Measurements from ENCODE around the gene ETV3.
A peak's percentile ranks its signal among the peaks of the same experiment; 100 is the strongest.
"Not testable (repeated sequence)": the region's sequence is repeated elsewhere in the genome, so short reads cannot be mapped to it uniquely, and the experiment has no call there.

Gene ETV3

GRCh38 chr1:157138220-157139051 lies at the start of gene ETV3:
Gene ETV3, minus strand, starts transcription at chr1:157138395. Its CDS starts 2,043 bp downstream, at chr1:157136352.
- Mint-ChIP-seq H3K36me3 (ENCODE audit: low read depth) (peaks cover 44% of the 10 kb centered on the region), H3K27me3 (no peaks in the 10 kb centered on the region), H3K27ac (peak within 1 kb of the TSS; percentile 93), H3K4me3 (peak within 1 kb of the TSS; percentile 99), H3K4me1 (ENCODE audit: low read depth) (peaks cover 76% of the 10 kb centered on the region), H3K9me3 (no peaks in the 10 kb centered on the region)

DNA sequence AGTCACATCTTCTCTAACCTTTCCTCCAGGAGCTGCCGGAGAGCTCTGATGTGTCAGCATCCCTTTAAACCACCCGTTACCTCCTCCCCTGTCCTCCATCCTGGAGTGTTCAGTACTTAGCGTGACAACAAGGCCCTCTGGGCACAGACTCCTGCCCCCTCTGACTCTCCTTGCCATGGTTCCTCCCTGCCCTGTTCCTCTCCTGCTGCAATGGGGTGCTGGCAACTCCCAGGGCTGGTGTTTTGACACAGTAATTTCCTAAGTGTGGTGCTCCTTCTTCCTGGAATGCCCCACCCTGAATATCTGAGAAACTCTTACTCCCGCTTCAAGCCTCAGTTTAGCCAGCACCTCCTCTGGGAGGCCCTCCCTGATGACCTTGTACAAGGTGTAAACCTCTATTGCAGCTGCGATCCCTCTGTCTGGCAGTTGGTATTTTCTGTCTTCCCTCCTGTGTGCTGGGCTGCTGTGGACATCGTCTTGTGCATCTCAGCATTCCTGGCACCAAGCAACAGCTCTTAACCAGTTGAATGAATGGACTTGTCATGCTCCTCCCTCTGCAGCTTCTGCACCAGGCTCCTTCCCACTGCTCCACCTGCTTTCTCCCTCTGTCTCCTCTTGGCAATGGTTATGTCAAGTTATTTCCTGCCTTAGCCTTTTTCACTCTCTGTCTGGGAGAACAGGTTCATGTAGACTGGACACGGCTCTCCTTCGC lies 48.2 kb upstream of the ETV3 start:
- H3K36me3 Mint-ChIP-seq (ENCODE audit: low read depth) = no peaks in the 10 kb centered on the region
- H3K9me3 Mint-ChIP-seq = no peaks in the 10 kb centered on the region

DNA sequence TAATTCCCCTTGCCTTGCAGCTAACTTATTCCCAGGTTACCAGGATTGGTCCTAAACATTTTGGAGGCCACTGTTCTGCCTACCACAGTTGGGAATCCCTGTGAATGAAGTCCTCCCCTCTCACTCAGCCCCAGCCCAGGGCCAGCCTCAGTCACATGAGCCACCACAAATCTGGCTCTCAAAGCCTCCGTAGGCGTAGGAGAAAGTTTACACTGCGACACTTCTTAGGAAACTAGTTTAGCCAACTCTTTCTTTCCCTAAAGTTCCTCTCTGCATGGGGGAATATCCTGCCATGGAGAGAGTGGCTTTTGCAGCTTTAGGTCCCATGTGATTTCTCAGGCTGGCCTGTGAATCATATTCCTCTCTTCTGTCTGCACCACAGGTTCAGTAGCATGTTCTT lies 45.7 kb upstream of the ETV3 start:
- no peaks in the 10 kb centered on the region for H3K36me3 Mint-ChIP-seq (ENCODE audit: low read depth)
- H3K9me3 Mint-ChIP-seq = no peaks in the 10 kb centered on the region
- H3K4me1 Mint-ChIP-seq (ENCODE audit: low read depth) = no peaks in the 10 kb centered on the region
- H3K27ac Mint-ChIP-seq = no peak overlapping the region
- H3K4me3 Mint-ChIP-seq = no peak overlapping the region
- H3K27me3 Mint-ChIP-seq = peaks cover 20% of the 10 kb centered on the region

More for the DNA sequence above, 48.2 kb upstream of the ETV3 start:
- no peak overlapping the region for H3K4me3 Mint-ChIP-seq
- H3K4me1 Mint-ChIP-seq (ENCODE audit: low read depth) = no peaks in the 10 kb centered on the region
- H3K27ac Mint-ChIP-seq = no peak overlapping the region
- H3K27me3 Mint-ChIP-seq = peaks cover 14% of the 10 kb centered on the region

DNA sequence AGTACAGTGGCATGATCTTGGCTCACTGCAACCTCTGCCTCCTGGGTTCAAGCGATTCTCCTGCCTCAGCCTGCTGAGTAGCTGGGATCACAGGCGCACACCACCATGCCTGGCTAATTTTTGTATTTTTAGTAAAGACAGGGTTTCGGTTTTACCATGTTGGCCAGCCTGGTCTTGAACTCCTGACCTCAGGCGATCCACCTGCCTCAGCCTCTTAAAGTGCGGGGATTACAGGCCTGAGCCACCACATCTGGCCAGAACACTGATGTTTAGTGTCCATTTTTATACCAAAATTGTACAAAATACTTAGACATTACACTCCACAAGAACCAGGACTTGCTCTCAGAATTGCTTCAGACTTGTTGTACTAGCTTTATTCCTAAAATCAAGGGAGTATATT lies 44.2 kb upstream of the ETV3 start:
- H3K4me1 Mint-ChIP-seq (ENCODE audit: low read depth); H3K27ac Mint-ChIP-seq; H3K9me3 Mint-ChIP-seq: not testable (repeated sequence)

GRCh38 chr1:157181790-157182189 lies 43.6 kb upstream of the ETV3 start:
- Mint-ChIP-seq H3K27ac (no peak overlapping the region), H3K9me3 (no peaks in the 10 kb centered on the region), H3K36me3 (ENCODE audit: low read depth) (no peaks in the 10 kb centered on the region), H3K4me1 (ENCODE audit: low read depth) (no peaks in the 10 kb centered on the region), H3K27me3 (peaks cover 17% of the 10 kb centered on the region), H3K4me3 (no peak overlapping the region)

More for the DNA sequence above, 44.2 kb upstream of the ETV3 start:
- H3K27me3 Mint-ChIP-seq = peaks cover 20% of the 10 kb centered on the region
- not testable (repeated sequence) for H3K4me3 Mint-ChIP-seq; H3K36me3 Mint-ChIP-seq (ENCODE audit: low read depth)

GRCh38 chr1:157181258-157181657 lies 43.1 kb upstream of the ETV3 start:
- H3K27ac Mint-ChIP-seq = no peak overlapping the region
- H3K36me3 Mint-ChIP-seq (ENCODE audit: low read depth) = no peaks in the 10 kb centered on the region
- H3K4me3 Mint-ChIP-seq = no peak overlapping the region
- H3K4me1 Mint-ChIP-seq (ENCODE audit: low read depth) = no peaks in the 10 kb centered on the region
- no peaks in the 10 kb centered on the region for H3K9me3 Mint-ChIP-seq
- peaks cover 12% of the 10 kb centered on the region for H3K27me3 Mint-ChIP-seq

GRCh38 chr1:157178490-157178889 lies 40.3 kb upstream of the ETV3 start:
- Mint-ChIP-seq H3K27me3 (peaks cover 11% of the 10 kb centered on the region), H3K36me3 (ENCODE audit: low read depth) (no peaks in the 10 kb centered on the region), H3K4me1 (ENCODE audit: low read depth) (no peaks in the 10 kb centered on the region), H3K9me3 (no peaks in the 10 kb centered on the region), H3K27ac (no peak overlapping the region), H3K4me3 (no peak overlapping the region)

GRCh38 chr1:157177733-157178394 lies 39.7 kb upstream of the ETV3 start:
- no peaks in the 10 kb centered on the region for H3K4me1 Mint-ChIP-seq (ENCODE audit: low read depth)
- H3K36me3 Mint-ChIP-seq (ENCODE audit: low read depth) = no peaks in the 10 kb centered on the region
- no peaks in the 10 kb centered on the region for H3K9me3 Mint-ChIP-seq
- H3K27ac Mint-ChIP-seq = no peak overlapping the region
- peaks cover 12% of the 10 kb centered on the region for H3K27me3 Mint-ChIP-seq
- no peak overlapping the region for H3K4me3 Mint-ChIP-seq

DNA sequence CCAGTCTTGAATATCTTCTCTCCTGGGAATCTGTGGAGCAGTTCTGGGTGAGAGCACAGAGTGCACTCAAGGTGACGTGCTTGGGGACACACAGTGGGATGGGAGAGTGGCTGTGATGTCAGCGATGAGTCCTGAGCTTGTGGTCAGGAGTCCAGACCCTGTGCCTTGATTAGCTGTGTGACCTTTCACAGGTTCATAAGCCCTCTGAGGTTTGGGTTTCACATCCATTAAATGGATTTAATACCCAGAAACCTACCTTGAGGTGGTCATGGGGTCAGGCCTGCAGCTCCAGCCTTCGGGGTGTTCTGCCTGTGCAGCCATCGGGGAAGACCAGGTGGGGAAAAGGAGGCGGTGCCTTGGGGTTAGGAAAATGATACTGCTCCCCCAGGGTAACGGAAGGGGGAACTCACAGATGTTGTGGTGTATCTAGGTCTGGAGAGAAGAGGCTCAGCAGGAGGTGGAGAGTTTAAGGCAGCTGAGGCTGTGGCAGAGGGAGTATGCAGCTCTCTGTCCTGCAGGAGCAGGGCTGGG lies 38.5 kb upstream of the ETV3 start:
- H3K36me3 Mint-ChIP-seq (ENCODE audit: low read depth) = no peaks in the 10 kb centered on the region
- no peaks in the 10 kb centered on the region for H3K4me1 Mint-ChIP-seq (ENCODE audit: low read depth)
- peaks cover 13% of the 10 kb centered on the region for H3K27me3 Mint-ChIP-seq
- no peak overlapping the region for H3K27ac Mint-ChIP-seq
- no peaks in the 10 kb centered on the region for H3K9me3 Mint-ChIP-seq
- H3K4me3 Mint-ChIP-seq = no peak overlapping the region

GRCh38 chr1:157176016-157176415 lies 37.8 kb upstream of the ETV3 start:
- no peak overlapping the region for H3K27ac Mint-ChIP-seq

GRCh38 chr1:157173900-157174410 lies 35.8 kb upstream of the ETV3 start:
- Mint-ChIP-seq H3K36me3 (ENCODE audit: low read depth) (no peaks in the 10 kb centered on the region), H3K9me3 (no peaks in the 10 kb centered on the region), H3K4me3 (no peak overlapping the region), H3K4me1 (ENCODE audit: low read depth) (no peaks in the 10 kb centered on the region), H3K27me3 (peaks cover 15% of the 10 kb centered on the region), H3K27ac (no peak overlapping the region)

More at GRCh38 chr1:157176016-157176415, 37.8 kb upstream of the ETV3 start:
- H3K27me3 Mint-ChIP-seq = peaks cover 16% of the 10 kb centered on the region
- no peaks in the 10 kb centered on the region for H3K9me3 Mint-ChIP-seq
- H3K4me1 Mint-ChIP-seq (ENCODE audit: low read depth) = no peaks in the 10 kb centered on the region
- H3K4me3 Mint-ChIP-seq = no peak overlapping the region
- no peaks in the 10 kb centered on the region for H3K36me3 Mint-ChIP-seq (ENCODE audit: low read depth)

DNA sequence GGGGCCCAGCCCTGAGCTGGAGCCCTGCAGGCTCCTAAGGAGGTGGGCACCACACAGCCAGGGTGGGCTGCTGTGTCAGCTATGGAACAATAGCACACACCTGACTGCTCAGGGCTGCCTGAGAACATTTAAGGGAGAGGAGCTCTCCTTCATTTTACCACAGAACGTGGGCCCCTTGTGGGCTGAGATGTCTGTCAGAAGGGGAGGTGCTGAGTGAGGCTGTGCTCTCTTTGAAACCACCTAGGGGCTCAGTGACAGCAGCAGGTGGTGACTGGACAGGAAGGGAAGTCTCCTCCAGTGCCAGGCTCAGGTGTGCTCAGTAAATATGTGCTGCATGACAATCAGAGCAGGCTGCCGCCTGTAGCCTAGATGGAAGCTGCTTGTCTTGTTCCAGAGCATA lies 35.0 kb upstream of the ETV3 start:
- H3K27me3 Mint-ChIP-seq = peaks cover 15% of the 10 kb centered on the region
- not testable (repeated sequence) for H3K4me3 Mint-ChIP-seq; H3K4me1 Mint-ChIP-seq (ENCODE audit: low read depth); H3K9me3 Mint-ChIP-seq; H3K36me3 Mint-ChIP-seq (ENCODE audit: low read depth); H3K27ac Mint-ChIP-seq

GRCh38 chr1:157172591-157172990 lies 34.4 kb upstream of the ETV3 start:
- H3K36me3 Mint-ChIP-seq (ENCODE audit: low read depth); H3K4me3 Mint-ChIP-seq; H3K4me1 Mint-ChIP-seq (ENCODE audit: low read depth); H3K27ac Mint-ChIP-seq; H3K9me3 Mint-ChIP-seq: not testable (repeated sequence)
- H3K27me3 Mint-ChIP-seq = peaks cover 15% of the 10 kb centered on the region

- not testable (repeated sequence) for H3K4me1 Mint-ChIP-seq (ENCODE audit: low read depth); H3K4me3 Mint-ChIP-seq; H3K36me3 Mint-ChIP-seq (ENCODE audit: low read depth); H3K9me3 Mint-ChIP-seq; H3K27ac Mint-ChIP-seq
- peaks cover 15% of the 10 kb centered on the region for H3K27me3 Mint-ChIP-seq
These were observed 33.8 kb upstream of the ETV3 start for GRCh38 chr1:157171903-157172503.

Measured in stimulated activated naive CD8-positive, alpha-beta T cell treated with anti-CD3 and anti-CD28 coated beads, Interleukin-15, Interleukin-2, amounts not matched to agents 100 ng/mL and 50 ng/mL, for 24 hours (primary cell).